Measurements from ENCODE around the gene UBAC1. TPM values are rescaled to one million over a fixed set of nuclear protein-coding genes. Genes with fewer than 3 reads are reported as not detected.

The UBAC1 gene
- total RNA-seq, 2 experiments from 2014 or later = 16.4 to 19.6 TPM

DNA sequence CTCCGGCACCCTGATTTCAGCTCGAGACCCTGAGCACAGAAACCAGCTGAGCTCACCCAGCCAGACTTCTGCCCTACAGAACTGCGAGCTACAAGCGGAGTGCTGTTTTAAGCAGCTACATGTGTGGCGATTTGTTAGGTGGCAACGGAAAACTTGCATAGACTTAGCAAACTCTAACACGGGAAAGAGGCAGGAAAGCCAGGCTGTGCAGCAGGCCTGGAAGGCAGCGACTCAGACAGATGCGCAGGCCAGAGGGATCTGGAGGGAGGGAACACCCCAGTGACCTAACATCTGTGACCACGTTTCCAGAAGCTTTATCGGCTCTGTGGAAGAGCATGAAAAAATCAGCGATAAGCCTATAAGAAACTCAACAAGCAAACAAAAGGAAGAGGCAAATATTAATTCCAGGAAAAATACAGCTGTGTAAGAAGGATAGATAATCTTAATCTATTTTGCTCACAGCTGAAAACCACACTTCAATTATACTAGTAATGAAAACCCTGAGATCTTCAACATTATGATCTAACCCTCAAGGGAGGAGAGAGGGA, 11.0 kb downstream of the UBAC1 start:
- Mint-ChIP-seq H3K4me3 (no peak overlapping the region), H3K36me3 (ENCODE audit: low read depth) (peaks cover 74% of the 10 kb centered on the region), H3K9me3 (no peaks in the 10 kb centered on the region), H3K4me1 (ENCODE audit: low read depth) (peaks cover 5% of the 10 kb centered on the region), H3K27me3 (no peaks in the 10 kb centered on the region), H3K27ac (no peak overlapping the region)
- TF ChIP-seq, protein P1, sequence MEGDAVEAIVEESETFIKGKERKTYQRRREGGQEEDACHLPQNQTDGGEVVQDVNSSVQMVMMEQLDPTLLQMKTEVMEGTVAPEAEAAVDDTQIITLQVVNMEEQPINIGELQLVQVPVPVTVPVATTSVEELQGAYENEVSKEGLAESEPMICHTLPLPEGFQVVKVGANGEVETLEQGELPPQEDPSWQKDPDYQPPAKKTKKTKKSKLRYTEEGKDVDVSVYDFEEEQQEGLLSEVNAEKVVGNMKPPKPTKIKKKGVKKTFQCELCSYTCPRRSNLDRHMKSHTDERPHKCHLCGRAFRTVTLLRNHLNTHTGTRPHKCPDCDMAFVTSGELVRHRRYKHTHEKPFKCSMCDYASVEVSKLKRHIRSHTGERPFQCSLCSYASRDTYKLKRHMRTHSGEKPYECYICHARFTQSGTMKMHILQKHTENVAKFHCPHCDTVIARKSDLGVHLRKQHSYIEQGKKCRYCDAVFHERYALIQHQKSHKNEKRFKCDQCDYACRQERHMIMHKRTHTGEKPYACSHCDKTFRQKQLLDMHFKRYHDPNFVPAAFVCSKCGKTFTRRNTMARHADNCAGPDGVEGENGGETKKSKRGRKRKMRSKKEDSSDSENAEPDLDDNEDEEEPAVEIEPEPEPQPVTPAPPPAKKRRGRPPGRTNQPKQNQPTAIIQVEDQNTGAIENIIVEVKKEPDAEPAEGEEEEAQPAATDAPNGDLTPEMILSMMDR (IDR thresholded peaks at IDR 0.05) = no peak
- no peaks in the 10 kb centered on the region for H3K27me3 ChIP-seq (ENCODE audit: control insufficient read depth in 1 of 2, insufficient read depth in 2 of 2, low read length in 2 of 2)
- no peak overlapping the region for H3K27ac ChIP-seq (ENCODE audit: low read depth in 1 of 2, low read length in 2 of 2)
- H3K9me3 ChIP-seq (ENCODE audit: control insufficient read depth in 1 of 2, insufficient read depth in 1 of 2, low read length in 2 of 2) = no peaks in the 10 kb centered on the region
- ChIA-PET POLR2A (no interaction called here), CTCF (no interaction called here)
- H3K36me3 ChIP-seq (ENCODE audit: insufficient read depth, low read length) = peaks cover 52% of the 10 kb centered on the region
- H3K4me1 ChIP-seq (ENCODE audit: insufficient read depth, low read length) = no peaks in the 10 kb centered on the region
- DNase-seq (no peak), ATAC-seq (ENCODE audit: poor library complexity) (no peak)
- intact Hi-C loops (cut with DNase I, micrococcal nuclease) = no loop called here
- H3K4me3 ChIP-seq (ENCODE audit: low read length) = no peak overlapping the region

DNA sequence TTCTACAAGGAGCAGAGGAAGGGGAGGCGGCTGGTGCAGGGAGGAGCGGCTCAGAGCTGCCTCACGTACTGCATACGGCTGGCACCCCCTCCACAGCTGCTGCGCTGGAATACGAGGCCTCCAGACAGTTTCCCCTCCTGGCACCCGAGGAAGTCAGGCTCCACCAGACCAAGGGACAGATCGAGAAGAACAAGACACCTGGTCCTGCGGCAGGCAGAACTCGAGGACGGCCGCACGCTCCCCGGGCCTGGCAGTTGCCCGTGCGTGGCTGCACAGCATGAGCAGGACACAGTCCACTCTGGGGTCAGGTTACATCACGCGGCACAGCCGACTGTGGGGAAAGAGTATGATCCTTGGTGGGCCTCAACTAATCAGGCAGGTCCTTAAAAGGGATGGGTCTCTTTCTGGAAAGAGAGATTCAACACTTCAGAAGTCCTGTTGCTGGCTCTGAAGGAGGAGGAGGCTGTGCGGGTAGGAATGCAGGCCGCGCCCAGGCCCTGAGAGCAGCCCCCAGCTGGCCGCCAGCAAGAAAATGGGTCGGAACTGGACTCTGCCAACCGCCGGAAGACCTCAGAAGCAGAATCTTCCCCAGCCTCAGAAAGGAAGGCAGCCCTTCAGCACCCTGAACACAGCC, 11.6 kb downstream of the UBAC1 start:
- H3K36me3 Mint-ChIP-seq (ENCODE audit: low read depth) = peaks cover 75% of the 10 kb centered on the region
- intact Hi-C loops (cut with DNase I, micrococcal nuclease) = no loop called here
- H3K27me3 ChIP-seq (ENCODE audit: control insufficient read depth in 1 of 2, insufficient read depth in 2 of 2, low read length in 2 of 2) = no peaks in the 10 kb centered on the region
- no peak overlapping the region for H3K27ac Mint-ChIP-seq
- H3K36me3 ChIP-seq (ENCODE audit: insufficient read depth, low read length) = peaks cover 55% of the 10 kb centered on the region
- no peak overlapping the region for H3K27ac ChIP-seq (ENCODE audit: low read depth in 1 of 2, low read length in 2 of 2)
- no peak overlapping the region for H3K4me3 ChIP-seq (ENCODE audit: low read length)
- H3K9me3 Mint-ChIP-seq = no peaks in the 10 kb centered on the region
- DNase-seq (no peak), ATAC-seq (ENCODE audit: poor library complexity) (no peak)
- CTCF ChIA-PET = no interaction called here
- TF ChIP-seq, protein P1 (IDR thresholded peaks at IDR 0.05) = no peak
- no peak overlapping the region for H3K4me3 Mint-ChIP-seq
- no peaks in the 10 kb centered on the region for H3K27me3 Mint-ChIP-seq
- peaks cover 5% of the 10 kb centered on the region for H3K4me1 Mint-ChIP-seq (ENCODE audit: low read depth)
- POLR2A ChIA-PET = no interaction called here
- no peaks in the 10 kb centered on the region for H3K4me1 ChIP-seq (ENCODE audit: insufficient read depth, low read length)
- no peaks in the 10 kb centered on the region for H3K9me3 ChIP-seq (ENCODE audit: control insufficient read depth in 1 of 2, insufficient read depth in 1 of 2, low read length in 2 of 2)

GRCh38 chr9:135948968-135949367, 12.2 kb downstream of the UBAC1 start:
- Mint-ChIP-seq H3K4me1 (ENCODE audit: low read depth) (peaks cover 5% of the 10 kb centered on the region), H3K27ac (no peak overlapping the region), H3K4me3 (no peak overlapping the region), H3K27me3 (no peaks in the 10 kb centered on the region), H3K9me3 (no peaks in the 10 kb centered on the region), H3K36me3 (ENCODE audit: low read depth) (peaks cover 77% of the 10 kb centered on the region)
- DNase-seq (no peak), ATAC-seq (ENCODE audit: poor library complexity) (no peak)
- peaks cover 59% of the 10 kb centered on the region for H3K36me3 ChIP-seq (ENCODE audit: insufficient read depth, low read length)
- TF ChIP-seq, protein P1 (IDR thresholded peaks at IDR 0.05) = no peak
- no peaks in the 10 kb centered on the region for H3K27me3 ChIP-seq (ENCODE audit: control insufficient read depth in 1 of 2, insufficient read depth in 2 of 2, low read length in 2 of 2)
- H3K27ac ChIP-seq (ENCODE audit: low read depth in 1 of 2, low read length in 2 of 2) = no peak overlapping the region
- CTCF ChIA-PET = no interaction called here
- H3K9me3 ChIP-seq (ENCODE audit: control insufficient read depth in 1 of 2, insufficient read depth in 1 of 2, low read length in 2 of 2) = no peaks in the 10 kb centered on the region
- H3K4me1 ChIP-seq (ENCODE audit: insufficient read depth, low read length) = no peaks in the 10 kb centered on the region
- H3K4me3 ChIP-seq (ENCODE audit: low read length) = no peak overlapping the region
- POLR2A ChIA-PET = interaction anchor here (0.6 kb wide), 1 partner anchor 370 kb away, joined by 3 read pairs; no protein-coding TSS in a partner anchor
- intact Hi-C loops (cut with DNase I, micrococcal nuclease) = no loop called here
